ENCODE data around the gene TMEM63B.

GRCh38 chr6:44084231-44085014 is 42.9 kb upstream of the TMEM63B start:
- TF ChIP-seq POLR2AphosphoS5 (IDR thresholded peaks at IDR 0.05; ENCODE audit: borderline replicate concordance, low read depth, low read length) (no peak), EZH2 (IDR thresholded peaks at IDR 0.05) (no peak)
